K562 (cell line): ENCODE data around the gene RGR. TPM values are rescaled to one million over a fixed set of nuclear protein-coding genes. Genes with fewer than 3 reads are reported as not detected.
A peak's percentile ranks its signal among the peaks of the same experiment; 100 is the strongest.

Source experiments
- ATAC-seq: fragments of 200-7000 bp; cut with Tn5 transposase; 3 replicates; pipeline ENCODE4 v1.9.1; 2020; ENCODE audit warnings: moderate library complexity
- BruUV-seq: library from RNA; stranded (reverse); fragments of 400-500 nt; replicated peaks from 2 replicates; lab custom pipeline; 2021; lab: Mats Ljungman, UMichigan
- CTCF ChIA-PET: fragments of 300-600 bp; formaldehyde crosslinking; extraction: SDS; loops from one replicate; lab custom pipeline; 2021; ENCODE audit warnings: low intra/inter-chr PET ratio; lab: Yijun Ruan, JAX
- POLR2A ChIA-PET: fragments of 300-600, 350-650 bp; sonication (Branson Sonifier 250); formaldehyde crosslinking; extraction: SDS; loops from one replicate; lab custom pipeline; 2021; ENCODE audit warnings: antibody characterized with exemption, inconsistent platforms; lab: Yijun Ruan, JAX
- DNase-seq, 4 experiments: peaks; one replicate each; pipeline versions ENCODE4 v3.0.0 to v3.0.0-alpha.2; 2011 to 2018; ENCODE audit warnings: low spot score in 3 of 4, mixed read lengths in 3 of 4; ENCODE audit errors: extremely low read depth in 1 of 4
- FAIRE-seq: peaks from 2 replicates; lab custom pipeline; 2011; peaks lifted over from hg19 to GRCh38; lab: Jason Lieb, UNC
- H2AFZ ChIP-seq: 2 replicates; pipeline ENCODE4 v1.6.0; 2011; ENCODE audit warnings: low read depth, low read length, control low read depth, inconsistent platforms
- H3K27ac ChIP-seq: fragments of 200-600 bp; 3 replicates; pipeline ENCODE4 v1.8.0; 2011; ENCODE audit warnings: low read depth, mild to moderate bottlenecking, control low read depth, inconsistent platforms, low read length, moderate library complexity, mixed read lengths; ENCODE audit errors: extremely low read depth
- H3K27me3 ChIP-seq, 2 experiments: fragments of 300-600 bp in 1 of 2; 2 replicates in 1 of 2; 3 replicates in 1 of 2; pipeline versions ENCODE4 v1.6.0 to v1.8.0; 2011; ENCODE audit warnings: inconsistent platforms in 2 of 2, low read length in 2 of 2, mild to moderate bottlenecking in 1 of 2, mixed read lengths in 1 of 2, moderate library complexity in 1 of 2; ENCODE audit not compliant: control insufficient read depth in 2 of 2, insufficient read depth in 2 of 2
- H3K36me3 ChIP-seq: fragments of 300-600 bp; 3 replicates; pipeline ENCODE4 v1.8.0; 2011; ENCODE audit warnings: mild to moderate bottlenecking, low read length, inconsistent platforms; ENCODE audit not compliant: control insufficient read depth, insufficient read depth
- H3K4me1 ChIP-seq, 2 experiments: fragments of 200-600 bp in 1 of 2; replicated peaks in 1 of 2; 2 replicates in 1 of 2; 3 replicates in 1 of 2; pipeline versions ENCODE4 v1.5.1 to v1.8.0; 2011; ENCODE audit warnings: inconsistent platforms in 2 of 2, low read length in 2 of 2, mild to moderate bottlenecking in 1 of 2, mixed read lengths in 1 of 2, moderate library complexity in 1 of 2; ENCODE audit not compliant: control insufficient read depth in 2 of 2, insufficient read depth in 2 of 2
- H3K4me2 ChIP-seq: 2 replicates; pipeline ENCODE4 v1.6.1; 2011; ENCODE audit warnings: low read length, control low read depth, inconsistent platforms, mixed read lengths; ENCODE audit not compliant: insufficient read depth
- H3K4me3 ChIP-seq: fragments of 200-600 bp; sonication (generic), shearing (Covaris generic); 2 replicates; pipeline ENCODE4 v1.5.1; 2016; ENCODE audit warnings: control low read depth, inconsistent platforms
- H3K79me2 ChIP-seq: fragments of 200-600 bp; 3 replicates; pipeline ENCODE4 v1.8.0; 2011; ENCODE audit warnings: low read length, inconsistent platforms; ENCODE audit not compliant: control insufficient read depth, insufficient read depth
- H3K9ac ChIP-seq, 2 experiments: 2 replicates each; pipeline versions ENCODE4 v1.6.0 to v1.6.1; 2011; ENCODE audit warnings: low read depth in 2 of 2, low read length in 2 of 2, control low read depth in 1 of 2, inconsistent platforms in 1 of 2, mild to moderate bottlenecking in 1 of 2, mixed read lengths in 1 of 2; ENCODE audit not compliant: insufficient read depth in 1 of 2
- H3K9me1 ChIP-seq: one replicate; pipeline ENCODE4 v1.6.0; 2011; ENCODE audit warnings: inconsistent platforms, mild to moderate bottlenecking, low read length, moderate library complexity; ENCODE audit not compliant: control insufficient read depth, insufficient read depth
- H3K9me3 ChIP-seq: replicated peaks from 2 replicates; pipeline ENCODE4 v1.5.1; 2011; ENCODE audit warnings: low read depth, low read length, inconsistent platforms; ENCODE audit not compliant: control insufficient read depth, insufficient read depth
- H4K20me1 ChIP-seq: replicated peaks from 2 replicates; pipeline ENCODE4 v1.6.1; 2011; ENCODE audit warnings: low read length, inconsistent platforms, mixed read lengths; ENCODE audit not compliant: control insufficient read depth, insufficient read depth
- ASH1L ChIP-seq: fragments of 450-650 bp; IDR thresholded peaks from 2 replicates; pipeline ENCODE4 v1.6.1; 2018; ENCODE audit warnings: borderline replicate concordance, mild to moderate bottlenecking, low read depth; ENCODE audit not compliant: partially characterized antibody
- ATF6 ChIP-seq: sonication (generic); formaldehyde crosslinking; IDR thresholded peaks from 2 replicates; pipeline ENCODE4 v1.4.0; 2020; ENCODE audit warnings: mild to moderate bottlenecking, missing genetic modification reagents
- CEBPB ChIP-seq: fragments of 450-650 bp; IDR thresholded peaks from 2 replicates; pipeline ENCODE4 v1.6.1; 2016; ENCODE audit warnings: missing genetic modification characterization, missing compliant biosample characterization
- CEBPG ChIP-seq, 3 experiments: fragments of 200-800 bp in 1 of 3; sonication (Bioruptor generic) in 1 of 3; sonication (generic) in 1 of 3; formaldehyde crosslinking in 1 of 3; IDR thresholded peaks in 2 of 3; conservative IDR thresholded peaks in 1 of 3; 2 replicates each; pipeline versions ENCODE4 v1.6.1 to v1.8.0; 2016 to 2022; ENCODE audit warnings: missing compliant biosample characterization in 2 of 3, missing genetic modification characterization in 2 of 3, mild to moderate bottlenecking in 1 of 3, missing genetic modification reagents in 1 of 3
- CTCF ChIP-seq, 3 experiments: IDR thresholded peaks in 2 of 3; conservative IDR thresholded peaks in 1 of 3; 2 replicates each; pipeline ENCODE4 v1.5.1; 2011 to 2012; ENCODE audit warnings: low read length in 3 of 3, mild to moderate bottlenecking in 3 of 3, control low read depth in 2 of 3, improper control_type of control experiment in 1 of 3, inconsistent platforms in 1 of 3, low read depth in 1 of 3, mixed read lengths in 1 of 3, moderate library complexity in 1 of 3; ENCODE audit not compliant: insufficient read depth in 2 of 3
- EGR1 ChIP-seq: fragments of 450-650 bp; conservative IDR thresholded peaks from 2 replicates; pipeline ENCODE4 v1.6.1; 2017; ENCODE audit warnings: mild to moderate bottlenecking
- ETV1 ChIP-seq: fragments of 450-650 bp; conservative IDR thresholded peaks from 2 replicates; pipeline ENCODE4 v1.6.1; 2016; ENCODE audit warnings: missing genetic modification characterization, control low read depth, low read depth, missing compliant biosample characterization
- ETV6 ChIP-seq, 3 experiments: fragments of 150-350 bp in 1 of 3; sonication (generic) in 1 of 3; formaldehyde crosslinking in 1 of 3; IDR thresholded peaks; 2 replicates each; pipeline versions ENCODE4 v1.6.1 to v1.8.0; 2014 to 2022; ENCODE audit warnings: borderline replicate concordance in 2 of 3, low read depth in 2 of 3, antibody characterized with exemption in 1 of 3, low read length in 1 of 3, mild to moderate bottlenecking in 1 of 3, missing genetic modification reagents in 1 of 3
- HDAC3 ChIP-seq: fragments of 450-650 bp; IDR thresholded peaks from 2 replicates; pipeline ENCODE4 v1.6.1; 2018; ENCODE audit warnings: borderline replicate concordance, mild to moderate bottlenecking, moderate library complexity; ENCODE audit not compliant: partially characterized antibody
- HDAC6 ChIP-seq: IDR thresholded peaks from 2 replicates; pipeline ENCODE4 v1.6.1; 2012; ENCODE audit warnings: low read depth, mild to moderate bottlenecking, control low read depth, inconsistent platforms, low read length, moderate library complexity
- KAT8 ChIP-seq: fragments of 450-650 bp; IDR thresholded peaks from 2 replicates; pipeline ENCODE4 v1.6.1; 2016; ENCODE audit warnings: low read depth, mild to moderate bottlenecking
- NBN ChIP-seq: fragments of 450-650 bp; IDR thresholded peaks from 2 replicates; pipeline ENCODE4 v1.6.1; 2016; ENCODE audit warnings: low read depth, mild to moderate bottlenecking
- ZBTB12 ChIP-seq: fragments of 250-450 bp; sonication (Bioruptor Pico); IDR thresholded peaks from 2 replicates; pipeline ENCODE4 v1.4.0; 2020
- ZFP36 ChIP-seq: fragments of 150-350 bp; IDR thresholded peaks from 2 replicates; pipeline ENCODE4 v1.6.1; 2018; ENCODE audit warnings: low read length, low read depth; ENCODE audit not compliant: partially characterized antibody
- ZNF217 ChIP-seq: sonication (generic); formaldehyde crosslinking; IDR thresholded peaks from 2 replicates; pipeline ENCODE4 v1.8.0; 2022; ENCODE audit warnings: mild to moderate bottlenecking, missing genetic modification reagents
- ZNF583 ChIP-seq: fragments of 250-450 bp; sonication (Bioruptor Pico); IDR thresholded peaks from 2 replicates; pipeline ENCODE4 v1.4.0; 2020
- ZNF696 ChIP-seq: fragments of 250-450 bp; sonication (Bioruptor Pico); conservative IDR thresholded peaks from 2 replicates; pipeline ENCODE4 v1.4.0; 2020; ENCODE audit warnings: mild to moderate bottlenecking, moderate library complexity
- ZZZ3 ChIP-seq: fragments of 450-650 bp; IDR thresholded peaks from 2 replicates; pipeline ENCODE4 v1.6.1; 2016; ENCODE audit warnings: antibody characterized with exemption, mild to moderate bottlenecking, moderate library complexity
- WGBS: fragments of 100-300 bp; shearing (Covaris generic); methylation state at CpG from one replicate; pipeline ENCODE4 v1.1.6; 2016; ENCODE audit warnings: low coverage, mixed read lengths; ENCODE audit not compliant: insufficient coverage; ENCODE audit errors: missing lambda C conversion rate; 5-methylcytosine and 5-hydroxymethylcytosine counted together
- in situ Hi-C: fragments of 300-500 bp; cut with MboI; formaldehyde crosslinking; loops from 4 replicates; pipeline ENCODE4 v1.15.0; 2018; ENCODE audit warnings: inconsistent platforms, mixed read lengths
- intact Hi-C: fragments of 100-400 bp; cut with micrococcal nuclease; formaldehyde crosslinking; loops from 2 replicates; pipeline ENCODE4 v1.14.2; 2022
- polyA plus RNA-seq, 8 experiments: library from polyadenylated mRNA; depleted of rRNA in 4 of 8; stranded (reverse) in 5 of 8; unstranded in 3 of 8; fragments of >200 nt; fragmentation: Nextera tagmentation in 2 of 8; fragmentation: Illumina TruSeq in 1 of 8; extraction: Ambion mirVana in 2 of 8; extraction: Trizol in 1 of 8; gene quantifications; 2 replicates each; pipeline versions ENCODE4 v1.2.1 to v1.2.3, GENCODE V29; 2011 to 2014; ENCODE audit warnings: inconsistent platforms in 1 of 8, missing spikeins in 1 of 8
- total RNA-seq, 7 experiments: library from RNA; depleted of rRNA in 6 of 7; stranded (reverse); fragments of >200 nt in 6 of 7; fragmentation: Illumina TruSeq in 2 of 7; extraction: Trizol in 2 of 7; gene quantifications; 2 replicates each; pipeline versions ENCODE4 v1.2.1 to v1.2.3, GENCODE V29; 2011 to 2021; ENCODE audit warnings: low replicate concordance in 1 of 7

Gene RGR
- total and polyA plus RNA-seq, 9 of the 15 experiments (the other 6 are each of a cell fraction or from before 2014, with no cell fraction given) = not detected

GRCh38 chr10:84201244-84201606 lies 43.6 kb upstream of the RGR start:
- intact Hi-C loops (no loop called here), in situ Hi-C loops (no loop called here)
- CTCF ChIA-PET = no interaction called here
- POLR2A ChIA-PET = interaction anchor here (0.7 to 2.1 kb wide), 3 partner anchors 11 to 61 kb away, joined by 3 to 5 read pairs (median 3); partner anchors contain the start of gene GHITM
- H3K36me3 ChIP-seq = no peaks in the 10 kb centered on the region
- H3K9me3 ChIP-seq = no peaks in the 10 kb centered on the region
- H3K9ac ChIP-seq = no peak overlapping the region
- H3K9me1 ChIP-seq = no peaks in the 10 kb centered on the region
- H3K27ac ChIP-seq = no peak overlapping the region
- H4K20me1 ChIP-seq = no peaks in the 10 kb centered on the region
- peaks cover 13 to 15% of the 10 kb centered on the region in 2 experiments; a peak in 4 of 5 replicates for H3K4me1 ChIP-seq
- no peak overlapping the region for H3K4me3 ChIP-seq
- no peaks in the 10 kb centered on the region for H3K79me2 ChIP-seq
- ATAC-seq (peak; percentile 47), FAIRE-seq (no peak), DNase-seq (peak in 2 of 4 experiments; percentile 39)
- H3K4me2 ChIP-seq = no peak overlapping the region; the same call in 1 of the 2 replicates
- 10% methylated on average over 6 of the region's 6 CpGs for WGBS
- H3K27me3 ChIP-seq = peaks cover 11 to 31% of the 10 kb centered on the region in 2 experiments
- peak overlapping the region; percentile 18 for H2AFZ ChIP-seq
- BruUV-seq = no TSS peak
- TF ChIP-seq ZNF583 (peak; percentile 55; the same call in 1 of the 2 replicates), NBN (no peak), ZFP36 (no peak), KAT8 (no peak), CEBPG (CRISPR knock-in tag; IDR thresholded peaks at IDR 0.05) (no peak), CEBPG (tag; conservative IDR thresholded peaks at IDR 0.05 in 1 of 2, IDR thresholded peaks at IDR 0.05 in 1 of 2) (no peak), HDAC3 (no peak), ATF6 (CRISPR knock-in tag) (no peak), ETV6 (IDR thresholded peaks at IDR 0.05; ENCODE audit: borderline replicate concordance in 1 of 2, low read depth in 2 of 2, low read length in 1 of 2) (no peak), ETV6 (CRISPR knock-in tag; IDR thresholded peaks at IDR 0.05; ENCODE audit: borderline replicate concordance) (no peak), CTCF (IDR thresholded peaks at IDR 0.05 in 2 of 3, conservative IDR thresholded peaks at IDR 0.05 in 1 of 3; ENCODE audit: insufficient read depth in 2 of 3, low read depth in 1 of 3, low read length in 3 of 3) (peak; percentile 44 to 47 (median 44); a peak in 4 of 6 replicates), ZNF217 (CRISPR knock-in tag) (no peak), ZBTB12 (CRISPR knock-in tag) (no peak), ETV1 (tag) (no peak), ZNF696 (no peak), HDAC6 (no peak), EGR1 (no peak), CEBPB (no peak), ZZZ3 (no peak), ASH1L (no peak)
